Stimulated activated CD4-positive, alpha-beta T cell treated with anti-CD3 and anti-CD28 coated beads, Interleukin-1b, Interleukin-23, amount 100 ng/mL, for 24 hours (primary cell): ENCODE data around the gene AIF1.
A peak's percentile ranks its signal among the peaks of the same experiment; 100 is the strongest.

Experiments
- DNase-seq, 4 experiments: peaks; one replicate each; pipeline ENCODE4 v3.0.0-alpha.2; 2020; ENCODE audit warnings: low read depth in 4 of 4, low spot score in 1 of 4

The AIF1 gene

DNA sequence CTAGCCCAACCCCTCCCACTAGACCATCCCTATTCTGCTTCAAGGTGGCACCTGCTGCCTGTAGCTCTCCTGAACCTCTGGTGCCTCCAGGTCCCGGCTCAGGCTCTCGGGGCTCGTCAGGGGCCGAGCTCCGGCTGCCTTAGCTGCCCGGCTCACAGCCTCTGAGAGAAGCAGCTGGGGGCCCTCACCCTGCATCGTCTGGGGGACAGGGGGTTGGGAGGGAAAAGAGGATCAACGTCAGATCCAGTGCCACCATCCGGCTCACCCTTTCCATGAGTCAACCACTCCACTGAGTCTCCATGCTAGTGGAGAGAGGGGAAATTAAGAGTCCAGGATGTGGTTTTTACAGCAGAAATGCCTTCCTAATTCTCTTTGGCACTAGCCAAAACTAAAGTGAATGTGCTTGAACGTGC is 24.4 kb downstream of the AIF1 start:
- peak in 1 of 4 experiments; percentile 27 for DNase-seq

DNA sequence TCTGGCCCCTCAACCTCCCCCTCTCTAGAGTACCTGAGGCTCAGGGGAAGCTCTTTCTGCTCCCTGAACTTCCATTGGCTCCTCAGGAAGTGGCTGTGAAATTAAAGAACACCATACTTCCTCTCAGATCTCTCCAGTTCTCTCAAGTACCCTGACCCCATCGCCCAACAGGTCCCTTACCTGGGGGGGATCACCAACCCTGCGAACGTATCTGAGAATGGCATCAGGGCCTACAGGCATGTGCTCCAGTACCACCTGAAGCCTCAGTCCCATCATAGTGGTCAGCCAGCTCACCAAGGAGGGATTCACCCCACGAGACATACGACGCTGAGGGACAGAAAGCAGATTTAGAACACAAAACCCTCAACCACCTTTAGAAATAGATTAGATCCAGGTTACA is 25.6 kb downstream of the AIF1 start:
- no peak for DNase-seq

DNA sequence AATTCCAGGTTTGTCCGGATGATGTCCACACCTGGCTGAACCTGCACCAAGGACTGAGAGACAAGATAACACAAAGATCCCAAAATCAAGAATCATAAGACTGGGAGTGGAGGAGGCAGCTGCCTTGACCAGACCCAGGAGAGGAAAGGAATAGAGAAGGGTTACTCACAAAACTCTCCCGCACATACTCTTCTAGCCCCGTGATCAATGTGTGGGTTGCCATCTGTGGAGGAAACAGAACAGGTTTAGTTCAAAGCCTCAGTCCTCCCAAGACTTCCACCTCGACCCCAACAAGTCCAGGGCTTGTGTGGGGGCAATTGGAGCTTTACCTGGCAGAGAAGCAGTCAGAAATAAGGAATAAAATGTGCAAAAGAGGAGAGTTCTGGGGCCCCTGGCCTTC is 26.3 kb downstream of the AIF1 start:
- no peak for DNase-seq

DNA sequence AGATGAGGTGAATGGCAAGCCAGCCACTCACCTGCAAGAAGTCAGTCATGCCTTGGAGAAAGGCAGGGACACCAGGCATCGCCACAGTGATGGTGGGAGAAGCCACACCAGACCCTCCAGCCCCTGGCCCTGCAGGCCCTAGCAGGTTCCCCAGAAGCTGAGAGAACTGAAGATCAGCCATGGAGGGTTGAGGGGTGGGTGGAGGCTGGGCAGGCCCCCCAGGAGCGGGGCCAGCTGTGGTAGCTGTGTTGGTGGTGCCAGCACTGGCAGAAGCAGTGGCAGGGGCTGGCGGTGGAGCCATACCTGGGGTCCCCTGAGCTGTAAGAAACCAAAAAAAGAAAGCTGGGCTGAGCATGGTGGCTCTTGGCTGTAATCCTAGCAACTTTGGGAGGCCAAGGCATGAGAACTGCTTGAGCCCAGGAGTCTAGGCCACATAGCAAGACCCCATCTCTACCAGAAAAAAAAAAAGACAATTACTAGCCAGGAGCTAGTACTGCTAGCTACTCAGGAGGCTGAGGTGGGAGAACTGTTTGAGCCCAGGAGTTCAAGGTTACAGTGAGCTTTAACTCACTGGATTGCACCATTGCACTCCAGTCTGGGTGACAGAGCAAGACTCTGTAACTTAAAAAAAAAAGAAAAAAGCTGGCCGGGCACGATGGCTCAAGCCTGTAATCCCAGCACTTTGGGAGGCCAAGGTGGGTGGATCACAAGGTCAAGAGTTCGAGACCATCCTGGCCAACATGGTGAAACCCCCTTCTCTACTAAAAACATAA is 27.9 kb downstream of the AIF1 start:
- DNase-seq = no peak

DNA sequence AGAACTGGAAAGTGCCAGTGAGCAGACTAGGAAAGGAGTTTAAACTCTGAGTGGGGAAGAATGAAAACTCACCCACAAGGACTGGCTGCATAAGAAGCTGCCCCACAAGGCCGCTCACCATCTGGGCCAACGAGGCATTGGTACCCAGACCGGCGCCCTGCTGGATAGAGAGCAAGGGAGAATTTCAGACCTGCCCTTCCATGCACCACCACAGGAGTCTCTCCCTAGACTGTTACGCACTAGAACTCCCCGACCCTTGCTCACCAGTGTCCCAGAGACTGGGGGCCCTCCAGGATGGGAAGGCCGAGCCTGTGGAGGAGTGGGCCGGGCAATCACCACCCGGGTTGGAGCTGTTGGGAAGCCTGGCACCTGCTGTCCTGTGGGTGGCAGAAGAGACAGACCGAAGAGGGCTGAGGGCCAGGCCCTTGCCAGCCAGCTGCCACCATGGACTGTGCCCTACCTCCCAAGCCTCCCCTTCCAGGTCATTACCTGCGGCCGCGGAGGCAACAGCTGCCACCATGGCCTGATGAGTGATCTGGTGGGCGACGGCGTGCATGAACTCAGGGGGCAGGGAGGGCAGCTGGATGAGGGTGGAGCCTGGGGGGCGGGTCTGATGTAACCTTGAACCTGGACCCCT is 28.9 kb downstream of the AIF1 start:
- no peak for DNase-seq

DNA sequence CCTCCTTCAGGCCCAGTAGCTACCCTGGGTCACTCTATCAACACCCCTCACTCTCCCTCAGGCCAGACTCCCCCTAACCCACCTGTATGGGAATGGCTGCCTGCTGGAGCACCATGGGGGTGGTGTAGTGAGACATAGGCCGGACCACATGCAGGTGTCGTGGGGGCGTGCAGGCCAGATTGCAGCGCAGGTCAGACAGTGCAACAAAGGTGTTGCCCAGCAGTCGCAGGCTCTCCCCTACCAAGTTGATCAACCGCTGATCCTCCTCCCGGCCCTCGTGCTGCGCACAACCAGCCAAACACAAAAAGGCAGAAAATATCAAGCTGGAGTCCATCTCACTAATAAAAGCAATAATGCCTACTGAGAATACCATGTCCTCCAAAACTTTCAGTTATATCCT is 30.3 kb downstream of the AIF1 start:
- DNase-seq = no peak

DNA sequence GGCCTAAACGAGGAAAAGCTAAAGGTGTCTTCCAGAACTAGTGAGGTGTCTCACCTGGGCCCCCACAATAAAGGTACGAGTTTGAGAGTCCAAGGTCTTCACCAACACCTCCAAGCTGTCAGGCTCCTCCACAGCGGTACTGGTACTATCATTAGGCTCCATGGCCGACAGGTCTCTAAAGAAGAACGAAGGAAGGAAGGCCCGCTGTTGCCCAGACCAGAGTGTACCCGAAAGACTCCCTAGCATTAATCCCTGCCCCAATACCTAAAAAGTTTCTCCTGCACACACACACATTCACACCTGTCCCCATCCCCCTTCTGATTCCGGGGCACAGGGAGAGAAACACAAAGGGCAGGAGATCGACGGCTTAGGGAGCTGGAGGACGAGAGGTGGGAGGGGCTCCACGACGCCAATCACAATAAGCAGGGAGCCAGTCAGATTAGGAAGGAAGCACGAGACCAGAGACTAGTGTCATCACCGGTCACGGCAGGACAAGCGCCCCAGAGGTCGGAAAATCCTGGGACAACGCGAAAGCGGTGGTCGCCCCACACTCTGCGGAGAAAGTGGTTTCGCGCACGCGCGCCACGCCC is 36.7 kb downstream of the AIF1 start:
- DNase-seq = peak in 1 of 4 experiments; percentile 21

DNA sequence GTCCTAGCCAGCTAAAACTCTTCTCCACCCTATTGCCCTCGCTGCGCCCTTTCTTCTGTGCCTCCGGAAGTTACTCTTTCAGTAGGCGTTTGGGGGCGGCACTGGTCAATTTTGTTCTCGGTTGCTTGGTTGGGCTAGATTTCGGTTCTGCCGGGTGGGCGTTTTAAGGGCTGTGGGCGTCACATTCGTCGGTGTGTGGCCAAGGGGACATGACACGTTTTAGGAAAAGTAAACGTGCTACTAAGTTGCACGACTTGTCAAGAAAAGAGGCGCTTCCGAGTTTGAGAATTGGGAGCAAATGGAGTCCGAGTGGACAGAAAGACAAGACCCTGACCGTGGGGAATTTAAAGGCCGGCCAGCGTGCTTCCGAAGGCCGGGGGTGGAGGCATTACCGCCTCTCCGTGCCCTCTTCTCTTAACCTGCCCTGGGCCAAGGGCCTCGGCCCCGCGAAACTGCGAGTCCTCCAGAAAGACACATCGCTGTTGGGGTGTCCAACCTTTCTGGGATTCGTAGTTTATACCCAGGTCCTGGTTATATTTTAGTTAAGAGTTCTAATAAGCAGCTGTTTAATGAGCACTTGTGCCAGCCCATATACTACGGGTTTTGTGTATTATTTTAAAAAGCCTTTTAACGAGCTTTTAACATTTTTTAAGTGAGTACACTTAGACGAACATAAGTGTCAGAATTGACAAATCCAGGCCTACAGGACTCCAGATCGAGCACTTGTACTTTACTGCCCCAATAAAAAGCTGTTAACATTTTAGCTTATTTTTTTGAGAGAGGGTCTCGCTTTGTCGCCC is 38.1 kb downstream of the AIF1 start:
- DNase-seq = peak in 2 of 4 experiments; percentile 72 to 84

DNA sequence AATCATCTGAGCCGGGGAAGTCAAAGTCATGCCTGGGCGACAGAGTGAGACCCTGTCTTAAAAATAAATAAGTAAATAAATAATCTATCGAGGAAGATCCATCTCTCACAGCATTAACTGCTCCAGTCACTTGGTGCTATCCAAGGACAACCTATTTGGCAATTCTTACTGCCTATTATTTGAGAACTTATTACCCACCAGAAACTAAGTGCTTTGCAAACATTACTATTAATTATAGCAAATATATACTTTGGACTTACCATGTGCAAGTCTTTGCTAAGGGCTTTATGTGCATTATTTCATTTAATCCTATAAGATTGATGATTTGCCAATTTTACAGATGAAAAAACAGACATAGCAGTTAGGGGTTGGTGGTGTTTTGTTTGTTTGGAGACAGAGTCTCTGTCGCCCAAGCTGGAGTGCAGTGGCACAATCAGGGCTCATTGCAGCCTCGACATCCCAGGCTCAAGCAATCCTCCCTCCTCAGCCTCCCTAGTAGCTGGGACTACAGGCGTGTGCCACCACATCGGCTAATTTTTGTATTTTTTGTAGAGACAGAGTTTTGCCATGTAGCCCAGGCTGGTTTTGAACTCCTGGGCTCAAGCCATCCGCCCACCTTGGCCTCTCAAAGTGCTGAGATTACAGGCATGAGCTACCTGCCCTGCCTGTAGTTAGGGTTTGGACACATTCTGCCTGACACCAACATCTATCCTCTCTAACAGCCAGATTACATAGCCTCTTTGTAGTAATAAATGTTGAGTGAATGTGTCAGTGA is 39.7 kb downstream of the AIF1 start:
- no peak for DNase-seq

DNA sequence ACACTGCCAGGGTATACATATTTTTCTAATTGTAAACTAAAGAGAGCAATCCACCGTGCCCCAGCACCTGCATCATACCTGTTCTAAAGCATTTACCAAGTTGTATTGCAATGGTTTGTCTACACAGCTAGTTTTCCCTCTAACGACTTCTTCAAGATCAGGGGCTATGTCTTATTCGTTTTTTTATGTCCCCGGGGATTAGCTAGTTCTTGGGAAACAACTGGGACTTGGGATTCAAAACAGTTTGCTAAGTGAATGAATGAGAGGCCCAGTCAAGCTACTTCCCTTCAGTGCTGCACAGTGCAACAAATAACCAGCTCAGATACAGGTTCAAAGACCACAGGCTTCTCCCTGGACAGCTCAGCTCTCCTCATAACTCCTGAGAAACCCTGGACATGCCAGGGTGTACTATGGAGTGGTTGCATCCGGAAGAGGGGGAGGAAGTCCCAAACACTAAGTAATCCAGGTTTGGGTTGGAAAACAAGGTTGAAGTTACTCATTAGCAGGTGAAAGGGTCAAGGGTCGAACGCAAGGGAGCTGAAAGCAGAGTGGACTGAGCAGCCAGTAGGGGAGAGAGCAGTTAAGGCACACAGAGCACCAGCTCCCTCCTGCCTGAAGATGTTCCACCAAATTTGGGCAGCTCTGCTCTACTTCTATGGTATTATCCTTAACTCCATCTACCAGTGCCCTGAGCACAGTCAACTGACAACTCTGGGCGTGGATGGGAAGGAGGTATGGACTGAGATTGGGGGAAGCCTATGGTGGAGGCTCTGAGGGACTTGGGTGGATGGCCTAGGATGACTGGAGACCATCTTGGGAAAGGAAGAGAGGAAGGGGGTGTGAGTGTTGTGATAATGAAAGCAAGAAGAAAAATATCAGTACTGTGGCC is 40.6 kb downstream of the AIF1 start, which contains the start of gene APOM:
APOM (plus strand) TSS at position 546 of the 889 bp plus-strand sequence; CDS start at position 619, 73 bp downstream.
- no peak for DNase-seq

DNA sequence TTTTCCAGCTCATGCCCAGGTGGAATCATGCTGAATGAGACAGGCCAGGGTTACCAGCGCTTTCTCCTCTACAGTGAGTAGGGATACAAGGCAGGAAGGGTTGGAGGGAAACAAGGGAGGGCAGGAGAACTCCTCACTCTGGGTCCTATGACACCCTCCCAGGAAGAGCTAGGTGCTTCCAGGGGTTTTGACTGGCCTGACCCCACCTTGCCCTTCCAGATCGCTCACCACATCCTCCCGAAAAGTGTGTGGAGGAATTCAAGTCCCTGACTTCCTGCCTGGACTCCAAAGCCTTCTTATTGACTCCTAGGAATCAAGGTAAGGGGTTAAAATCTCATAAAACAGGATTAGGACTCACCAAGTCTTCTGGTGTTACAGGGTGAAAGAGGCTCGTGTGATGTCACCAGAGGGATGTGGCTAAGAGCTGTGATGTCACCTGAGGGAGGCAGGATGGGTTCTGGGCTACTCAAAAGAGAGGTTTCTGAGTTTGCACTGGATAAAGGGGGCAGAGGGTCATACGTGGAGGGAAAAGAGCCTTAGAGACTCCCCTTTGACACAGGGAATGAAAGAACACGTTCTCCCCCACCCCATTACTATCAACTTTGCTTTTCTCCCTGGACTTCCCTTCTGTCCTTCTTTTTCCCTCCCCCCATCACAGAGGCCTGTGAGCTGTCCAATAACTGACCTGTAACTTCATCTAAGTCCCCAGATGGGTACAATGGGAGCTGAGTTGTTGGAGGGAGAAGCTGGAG is 42.5 kb downstream of the AIF1 start:
- no peak for DNase-seq

DNA sequence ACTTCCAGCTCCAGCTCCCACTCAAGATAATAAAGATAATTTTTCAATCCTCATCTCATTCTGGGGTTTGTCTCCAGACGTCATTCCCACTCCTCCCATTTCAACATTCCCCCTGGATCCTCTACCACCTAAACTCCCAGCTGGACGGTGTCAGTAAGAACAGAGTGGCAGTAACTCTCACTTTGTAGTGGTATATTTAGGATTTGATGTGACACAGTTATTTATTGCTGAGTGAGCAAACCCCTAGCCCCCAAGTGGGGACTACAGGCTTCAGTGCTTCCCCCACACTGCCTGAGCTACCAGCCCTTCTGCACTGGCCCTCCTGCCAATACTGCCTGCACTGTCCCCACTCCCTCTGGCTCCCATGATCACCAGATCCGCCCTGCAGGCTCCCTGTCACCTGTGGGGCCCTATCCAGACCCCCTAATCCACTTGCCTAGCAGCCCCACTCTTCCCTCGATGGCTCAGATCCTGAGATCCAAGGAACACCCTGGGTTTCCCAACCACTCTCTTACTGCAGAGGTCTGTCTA is 43.2 kb downstream of the AIF1 start:
- DNase-seq = no peak

DNA sequence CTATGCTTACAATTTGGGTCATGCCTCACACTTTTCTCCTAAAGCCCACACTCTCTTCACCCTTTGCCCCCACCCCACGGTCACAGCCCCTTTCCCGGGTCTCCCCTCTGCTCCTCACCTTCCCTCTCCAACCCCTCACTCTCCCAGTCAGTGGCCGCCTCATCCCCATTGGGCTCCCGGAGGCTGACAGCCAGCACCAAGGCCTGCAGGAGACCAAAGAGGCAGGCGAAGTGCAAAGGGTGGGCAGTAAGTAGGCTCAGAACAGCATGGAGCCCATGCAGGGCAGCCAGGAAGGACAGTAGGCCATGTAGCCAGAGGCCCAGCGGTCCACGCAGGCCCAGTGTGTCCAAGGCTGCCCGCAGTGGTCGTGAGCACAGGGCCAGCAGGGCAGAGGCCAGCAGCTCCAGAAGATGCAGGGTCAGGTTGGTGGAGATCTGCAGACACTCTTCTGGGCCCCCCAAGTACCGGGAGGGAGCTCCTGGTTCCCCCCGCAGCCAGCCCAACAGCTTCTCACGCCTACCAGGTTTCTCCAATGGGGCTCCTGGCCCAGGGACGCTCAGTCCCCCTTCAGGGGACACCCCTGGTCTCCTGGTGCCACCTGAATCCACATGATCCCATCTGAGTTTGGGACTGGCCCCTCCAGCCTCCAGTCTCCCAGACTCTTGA is 44.1 kb downstream of the AIF1 start:
- DNase-seq = no peak

DNA sequence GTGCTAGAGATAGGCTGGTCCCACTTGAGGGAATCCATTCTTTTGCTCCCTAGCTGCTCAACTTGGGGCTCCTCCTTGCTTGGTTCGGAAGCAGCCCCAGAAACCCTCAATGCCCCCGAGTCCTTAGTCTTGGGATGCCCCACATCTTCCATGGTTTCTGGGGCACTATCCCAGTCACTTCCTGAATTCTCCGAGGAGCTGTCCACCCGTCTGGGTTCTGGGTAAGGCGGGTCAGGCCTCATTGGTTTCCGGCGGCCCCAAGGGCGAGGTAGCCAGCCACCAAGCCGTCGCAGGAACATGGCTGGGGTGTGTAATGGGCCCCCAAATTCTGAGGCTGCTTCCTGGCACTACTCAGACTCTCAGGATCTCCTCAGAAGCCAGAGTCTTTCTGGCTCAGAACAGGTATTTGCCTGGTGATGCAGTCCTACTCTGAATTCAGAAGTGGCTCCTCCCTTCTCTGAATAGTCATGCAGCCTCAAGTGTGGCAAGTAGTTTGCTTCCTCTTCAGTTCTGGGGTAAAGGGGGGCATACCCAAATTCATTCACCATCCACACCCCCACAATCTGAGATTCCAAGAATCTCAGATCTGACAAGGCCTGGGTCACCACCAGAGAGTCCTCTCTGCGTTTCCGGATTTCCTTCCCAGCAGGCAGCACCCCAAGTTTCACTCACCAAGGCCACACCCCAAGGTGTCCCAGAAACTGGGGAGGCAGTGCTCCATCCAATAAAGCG is 44.8 kb downstream of the AIF1 start:
- DNase-seq = no peak

DNA sequence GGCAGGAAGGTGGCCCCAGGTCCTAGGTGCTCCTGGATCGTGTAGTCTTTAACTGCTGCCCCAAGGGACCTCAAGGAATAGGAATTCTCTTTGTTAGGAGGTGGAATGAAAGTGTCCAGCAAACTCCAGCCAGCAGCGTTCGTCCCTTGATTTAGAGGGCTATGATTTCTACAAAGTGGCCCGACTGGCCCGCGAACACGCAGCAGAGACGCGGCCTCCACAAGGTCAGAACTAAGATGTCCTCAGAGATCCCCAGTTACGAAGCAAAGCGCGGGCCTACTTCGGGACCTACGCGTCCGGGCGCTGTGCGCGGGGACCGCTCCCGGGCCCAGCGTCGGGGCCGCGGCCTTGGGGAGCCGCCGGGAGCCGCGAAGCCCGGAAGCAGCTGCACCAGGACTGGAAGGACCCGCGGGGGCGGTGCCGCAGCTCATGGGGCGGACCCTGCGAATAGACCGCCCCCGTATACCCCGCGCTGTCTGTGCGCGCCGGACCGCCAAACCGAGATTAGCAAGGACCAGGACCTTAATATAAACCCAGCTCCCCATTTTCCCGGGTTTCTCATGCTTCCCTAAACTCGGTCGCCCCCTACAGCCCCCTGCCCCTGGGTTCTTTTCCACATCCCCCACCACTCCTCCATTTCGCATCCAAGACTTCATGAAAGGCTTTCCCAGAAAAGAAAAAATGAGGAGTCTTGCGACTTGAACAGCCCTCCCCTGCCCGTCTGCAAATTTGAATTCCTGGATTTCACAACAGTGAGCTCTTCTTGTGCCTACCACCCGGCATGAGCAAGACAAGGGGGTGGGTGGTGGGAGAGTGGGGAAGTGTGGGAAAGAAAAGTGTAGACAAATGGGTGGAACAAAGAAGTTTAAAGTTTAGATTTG is 45.6 kb downstream of the AIF1 start, which contains the start of gene C6orf47:
C6orf47 (minus strand) TSS at position 398 of the 881 bp plus-strand sequence. CDS start 831 bp downstream, outside the sequence.
- DNase-seq = peak; percentile 44 to 79 (median 54)
